ENCODE measurements around the gene SMOC2. TPM values are rescaled to one million over a fixed set of nuclear protein-coding genes. Genes with fewer than 3 reads are reported as not detected.
"Not testable (repeated sequence)": the region's sequence is repeated elsewhere in the genome, so short reads cannot be mapped to it uniquely, and the experiment has no call there.

SMOC2 gene
- total RNA-seq, 1 donor from 2014 or later: not detected

GRCh38 chr6:168666170-168666569 lies 225.2 kb downstream of the SMOC2 start:
- no peak for DNase-seq

GRCh38 chr6:168666699-168667427 lies 225.9 kb downstream of the SMOC2 start:
- no peak for DNase-seq

GRCh38 chr6:168667428-168667805 lies 226.4 kb downstream of the SMOC2 start:
- DNase-seq: no peak

- no peak for DNase-seq
Observed at GRCh38 chr6:168670401-168670985, 229.5 kb downstream of the SMOC2 start.

GRCh38 chr6:168671028-168671862 lies 230.3 kb downstream of the SMOC2 start:
- no peak for DNase-seq

GRCh38 chr6:168671863-168672546 lies 231.0 kb downstream of the SMOC2 start:
- DNase-seq: no peak

- no peak for DNase-seq
Observed at GRCh38 chr6:168674595-168674994, 233.6 kb downstream of the SMOC2 start.

GRCh38 chr6:168675375-168675774 lies 234.4 kb downstream of the SMOC2 start:
- DNase-seq: no peak

- DNase-seq: no peak
Observed at GRCh38 chr6:168675933-168676551, 235.1 kb downstream of the SMOC2 start.

GRCh38 chr6:168676552-168677322 lies 235.8 kb downstream of the SMOC2 start:
- DNase-seq: no peak

- DNase-seq: not testable (repeated sequence)
Observed at GRCh38 chr6:168677323-168677781, 236.4 kb downstream of the SMOC2 start.

GRCh38 chr6:168678077-168678476 lies 237.1 kb downstream of the SMOC2 start:
- no peak for DNase-seq

- no peak for DNase-seq
Observed at GRCh38 chr6:168678588-168678987, 237.6 kb downstream of the SMOC2 start.

GRCh38 chr6:168681748-168682147 lies 240.8 kb downstream of the SMOC2 start:
- DNase-seq: no peak

GRCh38 chr6:168683621-168684020 lies 242.6 kb downstream of the SMOC2 start:
- DNase-seq: no peak

GRCh38 chr6:168684471-168684870 lies 243.5 kb downstream of the SMOC2 start:
- DNase-seq: no peak

GRCh38 chr6:168684906-168685305 lies 243.9 kb downstream of the SMOC2 start:
- no peak for DNase-seq

- DNase-seq: no peak
Observed at GRCh38 chr6:168686029-168686738, 245.2 kb downstream of the SMOC2 start.

GRCh38 chr6:168686831-168687730 lies 246.1 kb downstream of the SMOC2 start:
- no peak for DNase-seq

GRCh38 chr6:168690271-168690670 lies 249.3 kb downstream of the SMOC2 start:
- no peak for DNase-seq
